GM12872 (cell line): ENCODE measurements around the gene CD59.

ENCODE experiments used
- CTCF ChIP-seq: IDR thresholded peaks from 3 replicates; pipeline ENCODE4 v1.5.1; 2011; ENCODE audit warnings: low read depth, mild to moderate bottlenecking, low read length, moderate library complexity; ENCODE audit not compliant: insufficient read depth

CD59 gene

GRCh38 chr11:33709466-33709865 lies 26.8 kb downstream of the CD59 start:
- no peak for TF ChIP-seq CTCF

GRCh38 chr11:33708985-33709384 lies 27.2 kb downstream of the CD59 start:
- TF ChIP-seq CTCF = no peak

- no peak for TF ChIP-seq CTCF
Observed at GRCh38 chr11:33706966-33707365, 29.3 kb downstream of the CD59 start.

- no peak for TF ChIP-seq CTCF
Observed at GRCh38 chr11:33706546-33706945, 29.7 kb downstream of the CD59 start.

- no peak for TF ChIP-seq CTCF
Observed at GRCh38 chr11:33704240-33705002, 31.8 kb downstream of the CD59 start.

- TF ChIP-seq CTCF = no peak
Observed at GRCh38 chr11:33703788-33704187, 32.4 kb downstream of the CD59 start.

- no peak for TF ChIP-seq CTCF
Observed at GRCh38 chr11:33703234-33703633, 33.0 kb downstream of the CD59 start.
